SK-N-SH (cell line): ENCODE measurements around the gene AQP9.

Experiments used
- CTCF ChIP-seq: fragments of 200-600 bp; sonication (generic); IDR thresholded peaks from 2 replicates; pipeline ENCODE4 v1.6.1; 2017; ENCODE audit warnings: antibody characterized with exemption, mild to moderate bottlenecking, moderate library complexity
- EZH2phosphoT487 ChIP-seq: fragments of 200-600 bp; sonication (generic); IDR thresholded peaks from 2 replicates; pipeline ENCODE4 v1.6.1; 2017; ENCODE audit warnings: low read depth, mixed run types, mild to moderate bottlenecking, antibody characterized with exemption, moderate library complexity, borderline replicate concordance
- MAX ChIP-seq: IDR thresholded peaks from 2 replicates; pipeline ENCODE4 v1.4.0; 2012; ENCODE audit warnings: low read depth
- POLR2AphosphoS5 ChIP-seq: IDR thresholded peaks from 2 replicates; pipeline ENCODE4 v1.6.1; 2012; ENCODE audit warnings: low read depth, low read length
- RAD21 ChIP-seq: IDR thresholded peaks from 2 replicates; pipeline ENCODE4 v1.6.1; 2012; ENCODE audit warnings: mild to moderate bottlenecking, low read length

DNA sequence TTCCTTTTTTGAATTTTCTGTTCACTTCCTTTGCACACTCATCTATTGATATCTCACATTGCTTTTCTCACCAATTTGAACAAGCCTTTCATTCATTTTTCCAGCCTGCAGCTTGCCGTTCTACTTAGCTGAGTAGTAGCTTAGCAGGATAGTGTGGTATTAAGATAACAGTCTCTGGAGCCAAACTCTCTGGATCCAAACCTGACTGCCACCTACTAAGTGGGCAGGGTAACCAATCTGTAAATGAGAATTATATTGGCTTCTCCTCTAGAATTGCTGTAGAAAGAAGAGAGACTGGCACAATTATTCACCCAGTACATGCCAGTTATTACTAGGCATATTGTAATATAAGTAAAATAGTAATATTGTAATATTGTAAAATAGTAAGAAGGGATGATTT, 40.5 kb downstream of the AQP9 start:
- no peak for TF ChIP-seq CTCF
- TF ChIP-seq POLR2AphosphoS5: no peak
- no peak for TF ChIP-seq RAD21
- TF ChIP-seq MAX: no peak
- no peak for TF ChIP-seq EZH2phosphoT487
